Embryonic facial prominence (tissue), 1 donor: Measurements from ENCODE around the gene AHCYL2.
"Not testable (repeated sequence)": the region's sequence is repeated elsewhere in the genome, so short reads cannot be mapped to it uniquely, and the experiment has no call there.

Experiments
- DNase-seq: peaks from one replicate; pipeline ENCODE4 v3.0.0-alpha.2; 2016; ENCODE audit errors: extremely low spot score

The AHCYL2 gene

GRCh38 chr7:129383542-129384132 is 158.8 kb downstream of the AHCYL2 start:
- no peak for DNase-seq

- no peak for DNase-seq
Observed at GRCh38 chr7:129385116-129385515, 160.3 kb downstream of the AHCYL2 start.

- no peak for DNase-seq
Observed at GRCh38 chr7:129385598-129385997, 160.8 kb downstream of the AHCYL2 start.

GRCh38 chr7:129386506-129386905 is 161.7 kb downstream of the AHCYL2 start:
- no peak for DNase-seq

- no peak for DNase-seq
Observed at GRCh38 chr7:129387537-129387936, 162.7 kb downstream of the AHCYL2 start.

GRCh38 chr7:129388333-129389098 is 163.7 kb downstream of the AHCYL2 start:
- no peak for DNase-seq

GRCh38 chr7:129389829-129390228 is 165.0 kb downstream of the AHCYL2 start:
- DNase-seq = no peak

GRCh38 chr7:129390314-129390713 is 165.5 kb downstream of the AHCYL2 start:
- DNase-seq = no peak

- DNase-seq = no peak
Observed at GRCh38 chr7:129391546-129392171, 166.8 kb downstream of the AHCYL2 start.

- DNase-seq = no peak
Observed at GRCh38 chr7:129393255-129393654, 168.4 kb downstream of the AHCYL2 start.

- no peak for DNase-seq
Observed at GRCh38 chr7:129394101-129394500, 169.3 kb downstream of the AHCYL2 start.

GRCh38 chr7:129394982-129395914 is 170.4 kb downstream of the AHCYL2 start:
- no peak for DNase-seq

GRCh38 chr7:129401228-129401966 is 176.6 kb downstream of the AHCYL2 start:
- DNase-seq = no peak

GRCh38 chr7:129401967-129402860 is 177.4 kb downstream of the AHCYL2 start:
- DNase-seq = no peak

- no peak for DNase-seq
Observed at GRCh38 chr7:129405527-129405926, 180.7 kb downstream of the AHCYL2 start.

- DNase-seq = not testable (repeated sequence)
Observed at GRCh38 chr7:129410238-129410637, 185.4 kb downstream of the AHCYL2 start.

GRCh38 chr7:129412501-129412900 is 187.7 kb downstream of the AHCYL2 start:
- DNase-seq = no peak

- no peak for DNase-seq
Observed at GRCh38 chr7:129417073-129417472, 192.2 kb downstream of the AHCYL2 start.

GRCh38 chr7:129421717-129422250 is 197.0 kb downstream of the AHCYL2 start:
- DNase-seq = no peak

GRCh38 chr7:129422727-129423126 is 197.9 kb downstream of the AHCYL2 start:
- no peak for DNase-seq
